ENCODE data around the gene TAMM41.

GRCh38 chr3:11779626-11780025, 67.1 kb downstream of the TAMM41 start:
- no peak for TF ChIP-seq CTCF (IDR thresholded peaks at IDR 0.05)
- TF ChIP-seq POLR2A (IDR thresholded peaks at IDR 0.05) = no peak
